Adrenal gland (tissue), 5 donors: ENCODE measurements around the gene EGFLAM.

Experiments
- CTCF ChIP-seq, 6 experiments: fragments of 450-650 bp in 4 of 6; fragments of 200-600 bp in 2 of 6; sonication (generic) in 1 of 6; IDR thresholded peaks; 1 replicate in 5 of 6; 2 replicates in 1 of 6; pipeline versions ENCODE4 v1.5.1 to v1.8.0; 2016 to 2021; ENCODE audit warnings: antibody characterized with exemption in 6 of 6, mild to moderate bottlenecking in 2 of 6, moderate library complexity in 1 of 6
- POLR2A ChIP-seq, 2 donors: fragments of 450-650 bp; IDR thresholded peaks; one replicate each; pipeline ENCODE4 v1.6.1; 2017; ENCODE audit warnings: antibody characterized with exemption in 2 of 2, mild to moderate bottlenecking in 2 of 2, moderate library complexity in 1 of 2
- donor health status: DM: no; HTN: no; CAD: no.

GRCh38 chr5:38403877-38404635, 145.7 kb downstream of the EGFLAM start:
- TF ChIP-seq CTCF (IDR thresholded peaks at IDR 0.05) (no peak), POLR2A (IDR thresholded peaks at IDR 0.05) (no peak)
